Femur (tissue), 1 donor: ENCODE data around the gene SZT2.
A peak's percentile ranks its signal among the peaks of the same experiment; 100 is the strongest.

Experiments used
- DNase-seq: peaks from one replicate; pipeline ENCODE4 v3.0.0-alpha.2; 2017

Gene SZT2

GRCh38 chr1:43389326-43390313, at the start of gene SZT2, which contains the start of gene MED8:
SZT2 (plus strand) TSS chr1:43389899; CDS start chr1:43389969, 70 bp downstream.
MED8 (minus strand) TSS chr1:43389800; CDS start chr1:43389764, 36 bp downstream.
- DNase-seq: peak; percentile 97

GRCh38 chr1:43340559-43340958, 49.1 kb upstream of the SZT2 start:
- no peak for DNase-seq

GRCh38 chr1:43344267-43344850, 45.3 kb upstream of the SZT2 start:
- DNase-seq: no peak

GRCh38 chr1:43345120-43345519, 44.6 kb upstream of the SZT2 start:
- DNase-seq: no peak

- DNase-seq: no peak
Measured at GRCh38 chr1:43346636-43347035, 43.1 kb upstream of the SZT2 start.

GRCh38 chr1:43348343-43348808, 41.3 kb upstream of the SZT2 start:
- no peak for DNase-seq

- peak; percentile 79 for DNase-seq
Measured at GRCh38 chr1:43348809-43349593, 40.7 kb upstream of the SZT2 start.

GRCh38 chr1:43349594-43350306, 39.9 kb upstream of the SZT2 start:
- no peak for DNase-seq

GRCh38 chr1:43350976-43351375, 38.7 kb upstream of the SZT2 start:
- DNase-seq: no peak

GRCh38 chr1:43351421-43352350, 38.0 kb upstream of the SZT2 start:
- no peak for DNase-seq

- no peak for DNase-seq
Measured at GRCh38 chr1:43352351-43352705, 37.4 kb upstream of the SZT2 start.

GRCh38 chr1:43352881-43353280, 36.8 kb upstream of the SZT2 start:
- no peak for DNase-seq

- no peak for DNase-seq
Measured at GRCh38 chr1:43354471-43354870, 35.2 kb upstream of the SZT2 start.

- DNase-seq: no peak
Measured at GRCh38 chr1:43354936-43355335, 34.8 kb upstream of the SZT2 start.

GRCh38 chr1:43357251-43357650, 32.4 kb upstream of the SZT2 start:
- DNase-seq: no peak

GRCh38 chr1:43358121-43358745, 31.5 kb upstream of the SZT2 start:
- no peak for DNase-seq

GRCh38 chr1:43358746-43359693, 30.7 kb upstream of the SZT2 start, which contains the start of gene CDC20:
CDC20 (plus strand) TSS chr1:43358981; CDS start chr1:43359216, 235 bp downstream.
- peak; percentile 99 for DNase-seq

GRCh38 chr1:43359696-43360095, 30.0 kb upstream of the SZT2 start:
- no peak for DNase-seq

GRCh38 chr1:43360616-43361015, 29.1 kb upstream of the SZT2 start:
- DNase-seq: no peak
